HL-60/S4 (cell line): ENCODE data around the gene ACVR1B.

ENCODE experiments used
- in situ Hi-C: fragments of 300-500 bp; cut with MboI; formaldehyde crosslinking; loops from 2 replicates; pipeline ENCODE4 v1.14.3; 2022; ENCODE audit warnings: low sequenced_read_pairs

Gene ACVR1B

GRCh38 chr12:52003591-52003990, 52.1 kb downstream of the ACVR1B start:
- in situ Hi-C loops, result loop anchor here (25.0 kb wide), 1 partner anchor 591 kb away; the partner anchor contains the start of gene SLC4A8

DNA sequence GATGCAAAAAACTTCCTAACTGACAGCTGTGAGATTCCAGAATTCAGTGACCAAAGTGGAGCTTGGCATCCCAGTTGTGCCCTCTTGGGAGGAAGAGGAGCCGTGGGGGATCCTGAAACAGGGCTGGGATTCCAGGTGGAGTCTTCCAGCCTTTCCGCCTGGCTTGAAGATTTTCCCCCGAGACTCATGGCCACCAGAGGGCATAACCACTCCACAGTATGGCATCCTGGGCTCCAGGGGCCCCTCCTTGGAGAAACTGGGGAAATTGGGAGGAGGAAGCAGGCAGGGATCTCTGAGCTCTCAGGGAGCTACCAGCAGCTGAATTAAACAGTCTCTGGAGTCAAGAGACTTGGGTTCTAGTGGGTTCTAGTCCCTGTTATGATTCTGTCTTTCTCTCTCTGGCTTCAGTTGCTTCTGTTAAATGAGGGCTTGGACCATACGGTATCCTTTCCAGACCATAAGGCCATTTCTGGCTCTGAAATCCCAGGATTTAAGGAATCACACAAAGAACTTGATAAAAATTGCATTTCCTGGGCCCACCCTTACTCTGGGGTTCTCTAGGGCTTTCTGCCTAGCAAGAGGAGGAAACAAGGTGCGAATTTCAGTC, 52.6 kb downstream of the ACVR1B start:
- in situ Hi-C loops, result loop anchor here (25.0 kb wide), 1 partner anchor 592 kb away; the partner anchor contains the start of gene SLC4A8

DNA sequence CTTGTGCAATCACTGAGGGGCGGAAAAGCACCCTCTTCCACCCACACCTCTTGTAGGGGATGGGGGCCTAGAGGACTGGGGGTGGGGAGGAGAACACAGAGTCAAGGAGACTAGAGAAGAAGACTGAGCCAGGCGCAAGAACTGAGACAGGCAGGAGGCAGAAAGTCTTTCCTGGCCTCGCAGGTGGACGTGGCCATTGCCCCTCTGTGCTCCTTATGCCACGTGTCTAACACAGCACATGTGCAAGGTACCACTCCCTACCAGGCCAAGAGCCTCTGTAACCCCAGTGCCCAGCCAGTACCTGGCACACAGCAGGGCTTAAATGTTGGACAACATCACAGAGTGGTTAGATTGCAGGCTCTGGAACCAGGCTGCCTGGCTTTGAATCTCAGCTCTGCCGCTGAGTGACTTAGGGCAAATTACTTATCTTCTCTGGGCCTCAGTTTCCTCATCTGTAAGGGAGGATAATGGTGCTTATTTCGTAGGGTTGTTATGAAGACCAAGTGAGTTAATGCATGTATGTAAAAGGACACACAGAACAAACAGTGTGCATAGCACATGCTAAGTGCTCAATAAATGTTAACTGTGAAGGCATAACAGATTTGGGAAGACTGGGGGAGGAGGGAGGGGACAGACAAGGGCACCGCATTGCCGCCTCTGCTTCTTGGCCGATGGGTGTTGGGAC, 53.9 kb downstream of the ACVR1B start:
- in situ Hi-C loops, result loop anchor here (25.0 kb wide), 1 partner anchor 593 kb away; the partner anchor contains the start of gene SLC4A8

GRCh38 chr12:52005903-52006703, 54.6 kb downstream of the ACVR1B start:
- in situ Hi-C loops, result loop anchor here (25.0 kb wide), 1 partner anchor 594 kb away; the partner anchor contains the start of gene SLC4A8

DNA sequence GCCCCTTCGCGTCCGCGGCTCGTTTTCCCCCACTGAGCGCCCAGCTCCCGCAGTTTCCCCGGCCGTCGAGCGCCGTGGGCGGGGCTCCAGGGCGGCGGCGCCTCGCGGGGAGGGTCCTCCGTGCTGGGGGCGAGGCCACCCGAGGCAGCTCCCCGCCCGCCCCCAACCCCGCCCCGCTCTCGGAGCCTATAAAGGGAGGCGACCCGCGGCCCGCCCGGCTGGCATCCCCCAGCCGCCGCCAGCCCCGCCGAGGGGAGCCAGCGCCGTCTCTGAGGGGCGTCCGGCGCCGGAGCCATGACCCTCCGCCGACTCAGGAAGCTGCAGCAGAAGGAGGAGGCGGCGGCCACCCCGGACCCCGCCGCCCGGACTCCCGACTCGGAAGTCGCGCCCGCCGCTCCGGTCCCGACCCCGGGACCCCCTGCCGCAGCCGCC, 55.2 kb downstream of the ACVR1B start, which contains the start of gene TAMALIN:
Gene TAMALIN (plus strand): TSS at position 221 of the 432 bp plus-strand sequence. CDS start 74 bp downstream, at position 295.
- in situ Hi-C loops, result loop anchor here (25.0 kb wide), 1 partner anchor 594 kb away; the partner anchor contains the start of gene SLC4A8

DNA sequence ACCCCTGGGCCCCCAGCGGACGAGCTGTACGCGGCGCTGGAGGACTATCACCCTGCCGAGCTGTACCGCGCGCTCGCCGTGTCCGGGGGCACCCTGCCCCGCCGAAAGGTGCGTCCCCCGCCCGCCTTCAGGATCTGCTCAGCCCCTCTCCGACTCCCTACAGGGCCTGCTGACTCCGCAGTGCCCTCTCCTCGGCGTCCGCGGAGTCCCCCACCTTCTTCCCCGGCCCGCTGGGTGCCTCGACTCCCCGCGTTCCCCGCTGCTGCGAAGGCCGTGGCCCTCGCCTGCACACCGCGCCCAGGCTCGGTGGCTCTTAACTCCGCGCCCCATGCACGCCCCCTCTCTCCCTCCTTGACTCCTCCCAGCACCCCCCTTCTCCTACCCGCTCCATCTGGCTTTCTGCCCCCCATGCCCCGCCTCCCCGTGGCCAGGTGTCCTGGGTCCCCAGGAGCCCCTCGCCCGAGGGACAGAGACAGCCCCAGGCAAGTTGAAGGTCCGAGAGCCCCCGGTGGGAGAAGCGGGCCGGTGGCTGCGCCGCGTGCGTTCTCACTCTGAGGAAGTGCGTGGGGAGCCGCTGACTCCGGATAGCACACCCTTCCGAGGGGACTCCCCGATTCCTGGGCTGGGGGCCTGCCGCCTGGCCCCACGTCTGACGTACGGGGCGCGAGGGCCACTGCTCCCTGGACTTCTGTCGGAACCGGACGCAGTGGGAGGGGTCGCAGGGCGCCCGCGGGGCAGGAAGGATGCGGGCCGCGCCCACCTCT, 55.8 kb downstream of the ACVR1B start:
- in situ Hi-C loops, result loop anchor here (25.0 kb wide), 1 partner anchor 595 kb away; the partner anchor contains the start of gene SLC4A8

GRCh38 chr12:52007982-52008510, 56.5 kb downstream of the ACVR1B start:
- in situ Hi-C loops, result loop anchor here (25.0 kb wide), 1 partner anchor 596 kb away; the partner anchor contains the start of gene SLC4A8

DNA sequence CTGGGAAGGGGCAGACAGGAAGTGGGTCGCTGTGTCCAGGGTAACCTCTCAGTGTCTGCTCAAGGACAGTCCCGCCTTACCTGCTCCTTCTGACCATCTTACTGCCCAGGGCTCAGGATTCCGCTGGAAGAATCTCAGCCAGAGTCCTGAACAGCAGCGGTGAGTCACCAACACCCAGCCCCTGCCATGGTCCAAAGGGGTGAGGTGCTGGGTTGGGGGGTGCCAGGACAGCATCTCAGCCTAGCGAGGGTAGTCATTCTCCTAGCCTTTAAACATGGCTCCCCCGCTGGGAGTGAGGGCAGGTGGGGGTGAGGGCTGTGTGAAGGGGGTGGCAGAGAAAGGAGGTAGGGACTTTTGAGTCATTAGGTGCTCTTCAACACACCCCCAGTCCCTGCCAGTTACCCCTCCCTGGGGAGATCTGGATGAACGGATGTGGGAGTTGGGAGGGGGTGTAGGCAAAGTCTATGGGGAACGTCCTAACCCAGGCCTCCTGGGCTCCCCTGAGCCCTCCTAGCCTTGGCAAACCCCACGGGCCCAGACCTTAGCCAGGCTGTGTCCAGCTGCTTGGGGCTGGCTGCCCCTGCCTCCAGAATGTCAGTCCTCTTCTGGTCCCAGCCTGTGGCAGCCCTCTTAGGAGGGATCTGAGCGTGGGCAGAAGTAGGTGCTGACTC, 57.7 kb downstream of the ACVR1B start:
- in situ Hi-C loops, result loop anchor here (25.0 kb wide), 1 partner anchor 597 kb away; the partner anchor contains the start of gene SLC4A8

- in situ Hi-C loops, result loop anchor here (25.0 kb wide), 1 partner anchor 598 kb away; the partner anchor contains the start of gene SLC4A8
Measured at GRCh38 chr12:52010152-52010622, 58.7 kb downstream of the ACVR1B start.

DNA sequence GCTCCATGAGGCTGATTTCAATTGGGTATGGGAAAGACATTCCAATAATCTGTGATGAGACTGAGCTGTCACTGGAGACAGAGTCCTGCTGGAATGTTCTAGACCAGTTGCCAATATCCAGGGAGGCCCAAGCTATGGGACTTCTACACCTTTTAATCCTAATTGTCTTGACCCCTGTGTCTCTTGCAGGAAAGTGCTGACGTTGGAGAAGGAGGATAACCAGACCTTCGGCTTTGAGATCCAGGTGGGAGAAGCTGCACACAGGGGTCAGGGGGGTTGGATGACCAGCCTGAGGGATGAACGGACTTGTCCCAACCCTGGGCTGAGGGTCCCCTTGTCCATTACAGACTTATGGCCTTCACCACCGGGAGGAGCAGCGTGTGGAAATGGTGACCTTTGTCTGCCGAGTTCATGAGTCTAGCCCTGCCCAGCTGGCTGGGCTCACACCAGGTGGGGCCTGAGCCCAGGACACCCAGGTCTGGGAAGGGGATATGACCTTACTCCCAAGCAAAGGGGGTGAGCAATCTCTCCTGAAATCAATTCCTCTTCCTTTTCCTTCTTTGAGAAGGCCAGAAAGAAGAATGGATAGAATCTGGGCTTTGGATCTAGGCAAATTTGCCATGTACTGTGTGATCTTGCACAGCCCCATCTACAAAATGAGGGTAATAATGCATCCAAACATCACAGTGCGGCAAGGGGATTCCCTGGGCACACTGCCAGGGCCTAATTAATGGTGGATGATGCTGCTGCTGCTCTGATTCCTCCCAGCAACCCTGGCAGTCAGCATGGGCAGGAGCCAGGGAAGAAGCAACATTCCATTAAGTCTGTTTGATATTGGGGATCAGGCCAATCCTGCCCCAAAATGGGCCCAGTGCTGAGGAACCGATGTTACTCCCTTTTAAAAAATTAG, 59.4 kb downstream of the ACVR1B start:
- in situ Hi-C loops, result loop anchor here (25.0 kb wide), 1 partner anchor 599 kb away; the partner anchor contains the start of gene SLC4A8

DNA sequence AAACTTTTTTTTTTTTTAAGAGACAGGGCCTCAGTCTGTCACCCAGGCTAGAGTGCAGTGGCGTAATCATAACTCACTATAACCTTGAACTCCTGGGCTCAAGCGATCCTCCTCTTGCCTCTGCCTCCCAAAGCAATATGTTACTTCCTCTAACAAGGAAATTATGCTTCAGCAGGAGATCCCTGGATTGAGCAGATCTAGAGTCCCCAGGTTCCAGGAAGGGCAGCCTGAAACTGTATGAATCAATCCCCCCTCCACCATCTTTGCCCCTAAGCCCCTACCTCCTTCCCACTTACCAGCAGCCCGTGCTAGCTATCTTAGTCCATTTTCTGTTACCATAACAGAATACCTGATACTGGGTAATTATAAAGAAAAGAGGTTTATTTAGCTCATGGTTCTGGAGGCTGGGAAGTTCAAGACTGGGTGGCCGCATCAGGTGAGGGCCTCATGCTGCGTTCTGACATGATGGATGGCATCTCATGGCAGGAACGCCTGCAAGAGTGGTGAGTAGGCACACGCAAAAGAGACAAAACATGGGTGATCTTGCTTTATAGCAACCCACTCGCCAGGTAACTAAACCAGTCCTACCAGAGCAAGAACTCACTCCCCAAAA, 60.2 kb downstream of the ACVR1B start:
- in situ Hi-C loops, result loop anchor here (25.0 kb wide), 1 partner anchor 599 kb away; the partner anchor contains the start of gene SLC4A8

DNA sequence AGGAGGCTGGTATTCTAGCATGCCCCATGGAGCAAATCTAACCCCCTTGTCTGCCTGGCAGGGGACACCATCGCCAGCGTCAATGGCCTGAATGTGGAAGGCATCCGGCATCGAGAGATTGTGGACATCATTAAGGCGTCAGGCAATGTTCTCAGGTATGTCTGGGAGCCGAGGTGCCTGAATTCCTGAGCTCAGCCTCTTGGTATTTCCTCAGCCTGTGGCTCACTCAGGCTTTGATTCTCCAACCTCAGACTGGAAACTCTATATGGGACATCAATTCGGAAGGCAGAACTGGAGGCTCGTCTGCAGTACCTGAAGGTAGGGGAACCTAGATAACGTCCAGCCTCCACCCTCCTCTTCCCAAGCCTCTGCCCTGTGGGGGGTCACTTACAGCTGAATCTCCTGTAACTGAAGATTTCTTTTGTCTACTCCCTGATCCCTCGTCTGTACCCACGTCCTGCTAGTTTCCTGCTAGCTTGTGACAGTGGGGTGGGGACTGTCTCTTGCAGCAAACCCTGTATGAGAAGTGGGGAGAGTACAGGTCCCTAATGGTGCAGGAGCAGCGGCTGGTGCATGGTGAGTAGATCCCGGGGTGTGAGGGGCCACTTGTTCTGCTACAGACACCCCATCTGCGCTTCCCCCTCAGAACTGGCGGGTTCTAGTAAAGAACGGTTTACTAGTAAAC, 62.3 kb downstream of the ACVR1B start:
- in situ Hi-C loops, result loop anchor here (25.0 kb wide), 1 partner anchor 601 kb away; the partner anchor contains the start of gene SLC4A8

DNA sequence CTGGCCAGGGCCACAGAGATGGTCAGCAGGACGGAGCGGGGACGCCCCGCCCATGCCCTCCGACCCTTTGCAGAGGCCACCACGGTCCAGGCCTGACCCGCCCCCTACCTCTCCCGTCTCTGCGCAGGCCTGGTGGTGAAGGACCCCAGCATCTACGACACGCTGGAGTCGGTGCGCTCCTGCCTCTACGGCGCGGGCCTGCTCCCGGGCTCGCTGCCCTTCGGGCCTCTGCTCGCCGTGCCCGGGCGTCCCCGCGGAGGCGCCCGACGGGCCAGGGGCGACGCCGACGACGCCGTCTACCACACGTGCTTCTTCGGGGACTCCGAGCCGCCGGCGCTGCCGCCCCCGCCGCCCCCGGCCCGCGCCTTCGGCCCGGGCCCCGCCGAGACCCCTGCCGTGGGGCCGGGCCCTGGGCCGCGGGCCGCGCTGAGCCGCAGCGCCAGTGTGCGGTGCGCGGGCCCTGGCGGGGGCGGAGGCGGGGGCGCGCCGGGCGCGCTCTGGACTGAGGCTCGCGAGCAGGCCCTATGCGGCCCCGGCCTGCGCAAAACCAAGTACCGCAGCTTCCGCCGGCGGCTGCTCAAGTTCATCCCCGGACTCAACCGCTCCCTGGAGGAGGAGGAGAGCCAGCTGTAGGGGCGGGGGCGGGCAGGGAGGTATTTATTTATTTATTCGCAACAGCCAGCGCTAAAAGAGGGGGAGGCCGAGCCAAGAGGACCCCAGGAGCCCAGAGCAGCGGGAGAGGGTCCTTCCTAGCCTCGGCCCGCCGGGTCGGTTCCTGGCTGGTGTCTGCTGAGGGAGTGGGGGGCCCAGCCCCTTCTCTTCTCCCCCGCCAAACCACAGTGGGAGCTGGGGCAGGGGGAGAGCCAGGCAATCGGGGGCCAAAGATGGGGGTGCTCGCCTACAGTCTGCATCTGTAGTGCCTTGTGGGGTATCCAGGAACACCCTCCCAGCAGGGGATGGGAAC, 63.4 kb downstream of the ACVR1B start:
- in situ Hi-C loops, result loop anchor here (25.0 kb wide), 1 partner anchor 603 kb away; the partner anchor contains the start of gene SLC4A8

DNA sequence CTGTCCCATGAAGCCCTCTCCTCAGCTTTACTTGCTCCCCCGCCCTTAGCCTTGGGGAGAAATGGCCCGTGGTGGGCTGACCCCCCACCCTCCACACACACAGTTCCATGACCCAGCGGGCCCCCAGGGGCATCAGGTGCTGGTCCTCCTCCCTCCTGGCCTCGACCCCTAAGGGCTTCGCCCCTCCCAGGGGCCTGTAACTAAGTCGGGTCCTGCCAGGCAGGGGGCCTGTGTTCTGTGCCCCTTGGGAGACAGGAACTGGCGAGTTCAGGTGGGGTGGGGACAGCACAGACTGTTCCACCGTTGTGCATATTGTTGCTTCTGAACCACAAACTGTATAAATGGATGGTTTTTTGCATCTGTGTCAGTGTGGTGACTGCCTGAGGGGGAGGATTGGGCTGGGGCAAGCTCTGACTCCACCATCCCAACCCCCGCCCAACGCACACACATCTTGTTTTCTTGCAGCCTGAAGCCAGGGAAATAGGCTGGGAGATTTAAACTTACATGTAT, 64.1 kb downstream of the ACVR1B start:
- in situ Hi-C loops, result loop anchor here (25.0 kb wide), 1 partner anchor 603 kb away; the partner anchor contains the start of gene SLC4A8

- in situ Hi-C loops, result loop anchor here (25.0 kb wide), 1 partner anchor 606 kb away; the partner anchor contains the start of gene SLC4A8
Measured at GRCh38 chr12:52018433-52019112, 67.1 kb downstream of the ACVR1B start.
